ENCODE data around the gene VEPH1. TPM values are rescaled to one million over a fixed set of nuclear protein-coding genes. Genes with fewer than 3 reads are reported as not detected.
"Not testable (repeated sequence)": the region's sequence is repeated elsewhere in the genome, so short reads cannot be mapped to it uniquely, and the experiment has no call there.

VEPH1 gene
- polyA plus RNA-seq, 2 of the 4 experiments (the other 2 are of a cell fraction) = 0.04 to 0.16 TPM

GRCh38 chr3:157354254-157354653, 149.0 kb downstream of the VEPH1 start:
- no peak for ATAC-seq
- FAIRE-seq = no peak
- Histone ChIP-seq H3K4me3 (no peak overlapping the region), H3K27ac (no peak overlapping the region), H3K9me3 (no peaks in the 10 kb centered on the region), H3K4me2 (no peak overlapping the region), H3K4me1 (peaks cover 9% of the 10 kb centered on the region)
- POLR2A ChIA-PET = no interaction called here
- TF ChIP-seq RCOR1 (IDR thresholded peaks at IDR 0.05; ENCODE audit: low read depth, low read length) (no peak), ELK1 (IDR thresholded peaks at IDR 0.05; ENCODE audit: low read depth, low read length) (no peak), JUNB (IDR thresholded peaks at IDR 0.05) (no peak), MYC (IDR thresholded peaks at IDR 0.05; ENCODE audit: borderline replicate concordance, low read length) (no peak), CBX8 (IDR thresholded peaks at IDR 0.05) (no peak), ZC3H11A (IDR thresholded peaks at IDR 0.05) (no peak), POLR2AphosphoS2 (conservative IDR thresholded peaks at IDR 0.05; ENCODE audit: low read length) (no peak), CTCF (IDR thresholded peaks at IDR 0.05) (no peak), EHMT2 (IDR thresholded peaks at IDR 0.05; ENCODE audit: low read depth) (no peak), NR3C1 (IDR thresholded peaks at IDR 0.05) (no peak), FOSL2 (IDR thresholded peaks at IDR 0.05) (no peak), FOSL2 (CRISPR knock-in tag; IDR thresholded peaks at IDR 0.05) (no peak)
- CTCF ChIA-PET = interaction anchor here (1.0 to 1.4 kb wide), 3 partner anchors 37 to 159 kb away, joined by 3 to 4 read pairs (median 3); no protein-coding TSS in a partner anchor
- 95% methylated on average over 1 of the region's 1 CpG for WGBS (ENCODE audit: missing lambda C conversion rate)
- DNase-seq (ENCODE audit: low read depth in 1 of 2, low spot score in 1 of 2) = no peak

- Histone ChIP-seq H3K4me3 (no peak overlapping the region), H3K9me3 (no peaks in the 10 kb centered on the region), H3K4me1 (peaks cover 3% of the 10 kb centered on the region; the same call in 2 of the 3 replicates), H3K4me2 (no peak overlapping the region), H3K27ac (no peak overlapping the region)
- no peak for FAIRE-seq
- ChIA-PET CTCF (interaction anchor here (1.0 to 1.4 kb wide), 2 partner anchors 140 to 151 kb away, joined by 3 to 4 read pairs; no protein-coding TSS in a partner anchor), POLR2A (no interaction called here)
- no peak for DNase-seq (ENCODE audit: low read depth in 1 of 2, low spot score in 1 of 2)
- no peak for ATAC-seq
- 76% methylated on average over 4 of the region's 4 CpGs for WGBS (ENCODE audit: missing lambda C conversion rate)
- TF ChIP-seq HOXA7 (CRISPR knock-in tag; IDR thresholded peaks at IDR 0.05) = no peak
- TF ChIP-seq PBX3 (IDR thresholded peaks at IDR 0.05) = no peak
- TF ChIP-seq MAZ (IDR thresholded peaks at IDR 0.05; ENCODE audit: borderline replicate concordance, low read depth, low read length) = no peak
- TF ChIP-seq ZNF302 (CRISPR knock-in tag; IDR thresholded peaks at IDR 0.05) = no peak
- no peak for TF ChIP-seq CEBPB (IDR thresholded peaks at IDR 0.05)
- no peak for TF ChIP-seq BCL3 (IDR thresholded peaks at IDR 0.05)
These were observed 149.6 kb downstream of the VEPH1 start for GRCh38 chr3:157353652-157354051.

GRCh38 chr3:157351981-157352380, 151.2 kb downstream of the VEPH1 start:
- no peak for ATAC-seq
- TF ChIP-seq RNF2 (IDR thresholded peaks at IDR 0.05; ENCODE audit: borderline replicate concordance, low read depth) = no peak
- TF ChIP-seq CTCF (IDR thresholded peaks at IDR 0.05) = no peak
- TF ChIP-seq NR3C1 (IDR thresholded peaks at IDR 0.05) = no peak
- TF ChIP-seq RFX5 (IDR thresholded peaks at IDR 0.05) = no peak
- TF ChIP-seq RAD21 (conservative IDR thresholded peaks at IDR 0.05 in 1 of 2, IDR thresholded peaks at IDR 0.05 in 1 of 2) = no peak
- no peak for TF ChIP-seq NFE2L2 (conservative IDR thresholded peaks at IDR 0.05; ENCODE audit: low read length)
- TF ChIP-seq NPAS2 (CRISPR knock-in tag; IDR thresholded peaks at IDR 0.05; ENCODE audit: borderline replicate concordance) = no peak
- no peak overlapping the region for H3K4me3 ChIP-seq
- CTCF ChIA-PET = no interaction called here
- no peaks in the 10 kb centered on the region for H3K4me1 ChIP-seq
- DNase-seq (ENCODE audit: low read depth in 1 of 2, low spot score in 1 of 2) = no peak
- no peak overlapping the region for H3K4me2 ChIP-seq
- WGBS (ENCODE audit: missing lambda C conversion rate) = 51% methylated on average over 1 of the region's 1 CpG
- POLR2A ChIA-PET = no interaction called here
- H3K9me3 ChIP-seq = no peaks in the 10 kb centered on the region
- H3K27ac ChIP-seq = no peak overlapping the region
- no peak for FAIRE-seq

GRCh38 chr3:157350651-157351050, 152.6 kb downstream of the VEPH1 start:
- 56% methylated on average over 2 of the region's 2 CpGs for whole genome bisulfite sequencing (ENCODE audit: missing lambda C conversion rate)
- H3K4me2 ChIP-seq; H3K27ac ChIP-seq; CTCF ChIA-PET; ATAC-seq; H3K4me1 ChIP-seq; DNase-seq (ENCODE audit: low read depth in 1 of 2, low spot score in 1 of 2); H3K4me3 ChIP-seq; POLR2A ChIA-PET; FAIRE-seq; H3K9me3 ChIP-seq: not testable (repeated sequence)

All from A549 (cell line).